GM19395 (cell line): Measurements from ENCODE around the gene PSMC4.

Source experiments
- ATAC-seq: cut with Tn5 transposase; IDR thresholded peaks from one replicate; pipeline ENCODE4 v1.9.1; 2021; ENCODE audit warnings: mild to moderate bottlenecking, moderate library complexity; ENCODE audit not compliant: unreplicated experiment

Gene PSMC4

DNA sequence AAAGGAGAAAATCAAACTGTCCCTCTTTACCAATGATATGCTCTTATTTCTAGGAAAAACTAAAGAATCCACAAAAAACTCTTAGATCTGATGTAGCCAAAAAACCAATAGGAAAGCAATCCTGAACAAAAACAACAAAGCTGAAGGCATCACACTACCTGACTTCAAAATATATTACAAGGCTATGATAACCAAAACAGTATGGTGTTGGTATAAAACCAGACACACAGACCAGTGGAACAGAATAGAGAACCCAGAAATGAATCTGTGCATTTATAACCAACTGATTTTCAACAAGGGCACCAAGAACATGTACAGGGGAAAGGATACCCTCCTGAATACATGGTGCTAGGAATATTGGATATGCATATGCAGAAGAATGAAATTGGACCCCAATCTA is 16.2 kb downstream of the PSMC4 start:
- no peak for ATAC-seq

DNA sequence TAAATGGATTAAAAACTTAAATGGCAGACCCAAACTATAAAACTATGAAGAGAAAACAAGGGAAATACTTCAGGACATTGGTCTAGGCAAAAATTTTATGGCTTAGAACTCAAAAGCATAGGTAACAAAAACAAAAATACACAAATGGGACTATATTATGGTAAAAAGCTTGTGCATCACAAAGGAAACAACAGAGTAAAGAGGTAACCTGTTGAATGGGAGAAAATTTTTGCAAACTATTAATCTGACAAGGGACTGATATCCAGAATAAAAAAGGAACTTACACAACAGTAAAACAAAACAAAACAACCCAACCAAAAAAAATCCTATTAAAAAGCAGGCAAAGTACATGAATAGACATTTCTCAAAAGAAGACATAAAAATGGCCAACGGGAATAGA is 16.6 kb downstream of the PSMC4 start:
- no peak for ATAC-seq

DNA sequence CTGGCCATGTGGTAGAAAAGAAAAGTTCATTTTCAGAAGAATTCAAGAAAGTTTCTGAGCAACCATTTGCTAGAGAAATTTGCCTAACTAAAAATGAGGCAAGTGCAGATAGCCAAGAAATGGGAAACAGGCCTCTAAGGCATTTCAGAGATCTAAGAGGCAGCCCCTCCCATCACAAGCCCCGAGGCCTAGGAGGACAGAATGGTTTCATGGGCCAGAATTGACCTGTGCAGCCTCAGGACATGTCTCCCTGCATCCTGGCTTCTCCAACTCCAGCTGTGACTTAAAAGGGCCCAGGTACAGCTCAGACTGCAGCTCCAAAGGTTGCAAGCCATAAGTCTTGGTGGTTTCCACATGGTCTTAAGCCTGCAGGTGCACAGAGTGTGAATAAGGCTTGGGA is 22.6 kb downstream of the PSMC4 start:
- ATAC-seq = no peak

DNA sequence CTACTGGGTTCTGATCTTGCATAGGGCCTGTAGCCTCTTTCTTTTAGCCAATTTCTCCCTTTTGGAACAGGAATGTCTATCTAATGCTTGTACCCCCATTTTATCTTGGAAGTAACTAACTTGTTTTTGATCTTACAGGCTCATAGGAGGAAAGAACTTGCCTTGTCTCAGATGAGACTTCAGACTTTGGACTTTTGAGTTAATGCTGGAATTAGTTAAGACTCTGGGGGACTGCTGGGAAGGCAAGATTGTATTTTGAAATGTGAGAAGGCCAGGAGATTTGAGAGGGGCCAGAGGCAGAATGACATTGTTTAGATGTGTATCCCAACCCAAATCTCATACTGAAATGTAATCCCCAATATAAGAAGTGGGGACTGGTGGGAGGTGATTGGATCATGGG is 23.4 kb downstream of the PSMC4 start:
- ATAC-seq = no peak

DNA sequence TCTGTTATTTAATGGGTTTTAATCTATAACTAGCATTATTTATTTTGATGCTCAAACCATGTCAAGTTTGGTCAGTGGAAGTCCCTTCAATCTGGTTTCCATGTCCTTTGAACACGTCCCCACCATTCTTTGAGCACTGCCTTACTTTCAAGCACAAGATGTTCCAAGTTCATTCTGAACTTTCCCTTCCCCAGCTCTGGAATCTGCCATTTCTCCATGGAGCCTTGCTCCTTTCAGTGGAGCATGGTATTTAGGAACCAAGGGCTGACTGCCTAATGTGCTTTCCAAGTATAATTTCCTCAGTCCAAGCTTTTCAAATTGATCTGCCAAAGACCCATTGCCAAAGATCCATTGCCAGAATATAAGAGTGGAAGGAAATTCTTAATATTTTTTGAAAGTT is 24.8 kb downstream of the PSMC4 start:
- no peak for ATAC-seq

DNA sequence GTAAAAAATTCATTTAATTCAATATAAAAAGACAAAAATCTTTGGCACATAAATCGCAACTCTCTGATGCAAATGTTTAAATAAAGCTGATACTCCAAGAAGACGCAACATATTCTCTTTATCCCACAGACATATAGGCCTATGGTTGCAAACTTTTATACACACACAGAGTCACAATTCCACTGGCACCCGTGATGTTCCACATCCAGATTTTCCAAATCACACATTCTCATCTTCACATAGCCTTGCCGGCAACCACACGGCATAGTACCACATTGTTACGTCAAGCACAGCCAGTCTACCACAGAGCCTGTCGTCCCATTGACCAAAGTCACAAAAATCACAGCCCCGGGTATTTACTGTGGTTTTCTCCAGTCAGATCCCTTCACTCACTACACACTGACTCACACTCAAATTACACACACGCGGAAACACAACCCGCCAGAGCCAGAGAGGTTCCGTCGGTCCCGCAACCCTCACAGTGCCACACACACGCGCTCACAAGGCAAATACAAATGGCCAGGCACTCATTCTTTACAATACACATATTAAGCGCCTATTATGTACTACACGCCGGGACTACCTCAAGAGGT is 25.3 kb downstream of the PSMC4 start:
- ATAC-seq = peak; percentile 40

DNA sequence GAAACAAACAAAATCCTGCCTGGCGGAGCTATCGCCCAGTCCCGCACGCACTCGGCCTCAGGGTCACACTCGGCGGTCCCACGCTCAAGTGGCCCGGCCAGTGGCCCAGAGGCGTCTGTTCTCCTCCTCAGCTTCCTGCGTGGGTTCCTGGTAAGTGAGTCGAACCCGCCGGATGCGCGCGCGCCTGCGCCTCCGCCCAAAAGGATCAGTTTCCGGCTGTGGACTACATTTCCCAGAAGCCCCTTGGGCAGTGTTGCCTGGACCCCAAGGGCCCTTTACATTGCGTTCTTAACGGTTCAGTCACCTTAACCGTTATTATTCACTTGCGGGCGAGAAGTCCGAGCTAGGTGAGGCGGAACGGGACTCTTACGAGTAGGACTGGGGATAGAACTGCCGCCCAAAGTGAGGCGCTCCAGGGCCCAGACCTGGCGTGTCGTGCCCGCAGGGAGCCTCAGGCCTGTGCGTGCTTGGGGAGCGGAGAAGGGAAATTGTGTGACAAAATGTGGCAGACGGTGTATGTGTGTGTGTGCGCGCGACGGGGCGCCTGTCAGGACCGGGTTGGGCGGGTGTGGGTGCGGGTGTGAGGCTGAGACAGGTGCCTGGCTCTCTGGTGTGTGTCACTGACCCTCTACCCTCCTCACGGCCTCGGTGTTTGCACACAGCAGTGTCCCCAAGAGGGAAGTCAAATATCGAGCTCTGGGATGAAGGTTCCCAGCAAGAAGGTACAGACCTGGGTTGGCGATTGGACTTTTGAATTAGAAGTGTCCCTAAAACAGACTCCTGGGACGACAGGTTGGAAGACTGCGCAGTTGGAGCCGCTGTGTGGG is 26.1 kb downstream of the PSMC4 start, which contains the start of gene ZNF546:
Gene ZNF546, plus strand, starts transcription at position 250 of the 827 bp plus-strand sequence. CDS start 1,267 bp downstream, outside the sequence.
- ATAC-seq = peak; percentile 83

DNA sequence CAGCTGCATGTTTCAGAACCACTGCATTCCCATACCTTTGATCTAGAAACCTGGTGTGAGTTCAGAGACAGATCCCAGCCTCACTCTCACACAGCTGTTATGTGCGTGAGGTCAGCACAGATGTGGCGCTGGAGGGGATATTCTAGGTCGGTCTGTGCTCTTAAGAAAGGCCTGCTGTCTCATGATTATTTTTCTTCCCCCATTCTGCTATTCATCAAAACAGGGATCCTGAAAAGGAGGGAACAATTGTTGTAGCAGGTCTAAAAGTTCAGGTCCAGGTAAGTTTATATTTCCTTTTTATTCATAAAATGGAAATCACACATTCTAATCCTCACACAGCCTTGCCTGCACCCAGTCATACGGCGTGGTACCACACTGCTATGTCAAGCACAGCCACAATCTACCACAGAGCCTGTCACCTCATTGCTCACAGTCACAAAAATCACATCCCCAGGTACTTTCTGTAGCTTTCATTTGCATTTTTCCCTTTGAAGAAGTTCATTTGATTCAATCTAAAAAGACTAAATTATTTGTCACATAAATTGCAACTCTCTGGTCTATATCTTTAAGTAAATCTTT is 26.8 kb downstream of the PSMC4 start:
- ATAC-seq = peak; percentile 24

DNA sequence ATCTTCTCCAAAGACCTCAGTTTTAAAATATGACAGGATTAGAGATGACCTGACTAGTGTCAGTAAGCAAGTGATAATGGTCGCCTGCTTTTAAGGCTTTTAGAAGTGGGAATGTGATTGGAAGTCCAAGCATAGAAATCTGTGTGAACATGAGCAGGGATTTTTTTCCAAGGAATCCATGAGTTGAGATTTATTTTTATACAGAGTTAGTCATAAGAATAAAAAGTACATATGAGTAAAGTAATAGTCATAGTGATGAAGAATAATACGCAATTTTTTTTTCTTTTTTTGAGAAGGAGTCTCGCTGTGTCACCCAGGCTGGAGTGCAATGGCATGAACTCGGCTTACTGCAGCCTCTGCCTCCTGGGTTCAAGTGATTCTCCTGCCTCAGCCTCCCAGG is 27.5 kb downstream of the PSMC4 start:
- ATAC-seq = no peak

DNA sequence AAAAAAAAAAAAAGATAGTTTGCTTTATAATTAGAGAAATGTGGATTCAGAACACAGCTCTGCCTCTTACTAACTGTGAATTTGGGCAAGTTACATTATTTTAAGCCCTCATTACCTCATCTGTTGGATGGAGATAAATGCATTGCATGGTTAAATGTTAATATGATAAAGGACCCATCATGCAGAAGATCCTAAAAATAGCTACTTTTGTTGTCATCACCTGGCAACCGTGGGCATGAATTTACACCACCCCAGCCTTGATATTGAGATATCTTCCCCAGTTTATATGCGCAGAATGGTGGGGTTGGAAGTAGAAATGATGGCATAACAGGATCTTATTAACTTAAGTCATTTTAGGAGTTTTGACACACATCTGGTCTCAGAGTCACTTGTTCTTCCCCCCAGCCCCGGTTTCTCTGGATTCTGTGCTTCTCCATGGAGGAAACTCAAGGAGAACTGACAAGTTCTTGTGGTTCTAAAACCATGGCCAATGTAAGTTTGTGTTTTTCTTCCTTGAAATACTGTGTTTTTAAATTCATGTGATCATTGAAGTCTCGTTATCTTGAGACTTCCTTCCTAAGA is 34.8 kb downstream of the PSMC4 start:
- no peak for ATAC-seq

DNA sequence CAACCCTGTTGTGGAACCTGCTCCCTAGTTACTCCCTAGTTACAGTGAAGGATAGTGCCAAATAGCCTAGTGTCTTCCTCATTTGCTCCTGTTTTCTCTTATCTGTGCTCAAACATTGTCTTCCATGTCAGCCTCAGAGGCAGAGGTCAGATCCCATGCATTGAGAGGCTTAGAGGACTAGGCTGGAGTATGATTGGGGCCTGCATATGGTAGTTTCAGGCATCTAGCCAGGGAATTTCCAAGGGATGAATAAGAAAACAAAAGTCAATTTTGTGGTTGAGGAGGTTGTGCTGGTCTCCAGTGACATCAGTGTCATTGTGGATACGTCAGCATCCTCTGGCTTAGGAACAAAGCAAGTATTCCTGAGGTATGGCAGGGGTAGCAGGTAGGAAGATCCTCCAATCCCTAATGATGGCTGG is 35.3 kb downstream of the PSMC4 start:
- ATAC-seq = no peak

DNA sequence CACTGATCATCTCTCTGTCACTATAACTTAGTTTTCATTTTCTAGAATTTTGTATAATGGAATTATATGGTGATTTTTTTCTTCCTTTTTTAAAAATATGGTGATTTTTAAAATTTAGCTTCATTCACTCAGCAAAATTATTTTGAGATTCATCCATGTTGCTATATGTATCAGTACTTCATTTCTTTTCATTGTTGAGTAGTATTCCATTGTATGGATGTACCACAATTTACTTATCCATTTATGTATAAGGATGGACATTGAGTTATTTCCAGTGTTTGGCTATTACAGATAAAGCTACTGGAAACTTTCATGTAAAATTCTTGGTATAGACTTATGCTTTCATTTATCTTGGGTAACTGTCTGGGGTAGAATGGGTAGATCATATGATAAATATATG is 38.7 kb downstream of the PSMC4 start:
- no peak for ATAC-seq

DNA sequence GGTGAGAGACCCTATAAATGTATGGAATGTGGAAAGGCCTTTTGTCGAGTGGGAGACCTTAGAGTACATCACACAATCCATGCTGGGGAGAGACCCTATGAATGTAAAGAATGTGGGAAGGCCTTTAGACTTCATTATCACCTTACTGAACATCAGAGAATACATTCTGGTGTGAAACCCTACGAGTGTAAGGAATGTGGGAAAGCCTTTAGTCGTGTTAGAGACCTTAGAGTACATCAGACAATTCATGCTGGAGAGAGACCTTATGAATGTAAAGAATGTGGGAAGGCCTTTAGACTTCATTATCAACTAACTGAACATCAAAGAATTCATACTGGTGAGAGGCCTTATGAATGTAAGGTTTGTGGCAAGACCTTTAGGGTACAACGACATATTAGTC is 43.0 kb downstream of the PSMC4 start:
- ATAC-seq = no peak

DNA sequence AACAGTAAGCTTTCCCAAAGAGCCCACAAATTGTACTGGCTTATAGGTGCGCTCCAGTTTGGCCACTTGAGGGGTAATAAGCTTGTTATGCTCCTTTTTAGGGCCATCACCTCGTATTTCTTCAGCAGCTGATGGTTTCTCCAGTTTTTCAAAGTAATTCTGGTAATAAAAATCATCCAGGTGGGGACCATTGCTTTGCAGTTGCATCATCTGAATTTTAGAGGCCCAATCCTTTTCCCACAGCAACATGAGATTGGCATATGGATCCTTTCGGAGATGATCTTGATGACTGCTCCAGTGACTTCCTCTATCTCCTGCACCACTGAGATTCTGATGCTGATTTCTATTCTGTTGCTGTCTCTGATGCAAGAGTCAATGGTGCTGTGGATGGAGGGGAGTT is 53.0 kb downstream of the PSMC4 start:
- ATAC-seq = no peak

DNA sequence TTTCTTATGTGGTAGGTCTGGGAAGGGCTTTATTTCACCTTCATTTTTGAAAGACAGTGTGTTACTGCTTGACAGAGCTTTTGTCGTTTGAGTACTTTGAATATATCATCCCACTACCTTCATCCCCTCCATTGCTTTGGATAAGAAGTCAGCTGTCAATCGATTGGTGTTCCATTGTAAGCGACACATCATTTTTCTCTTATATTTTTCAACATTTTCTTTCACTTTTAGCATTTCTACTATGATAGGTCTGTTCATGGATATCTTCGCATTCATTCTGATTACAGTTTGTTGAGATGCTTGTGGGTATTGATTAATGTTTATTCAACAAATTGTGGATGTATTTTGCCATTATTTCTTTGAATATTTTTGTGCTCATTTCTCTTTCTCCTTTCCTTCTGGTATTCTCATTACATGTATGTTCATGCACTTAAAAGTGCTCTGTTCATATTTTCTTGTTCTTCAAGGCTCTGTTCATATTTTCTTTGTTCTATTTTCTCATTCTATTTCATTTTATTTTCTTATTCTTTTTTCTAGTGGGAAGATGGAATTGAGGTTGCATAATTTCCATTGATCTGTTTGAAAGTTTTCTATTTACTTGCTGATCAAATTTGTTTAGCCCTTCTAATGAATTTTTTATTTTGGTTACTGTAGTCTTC is 55.1 kb downstream of the PSMC4 start:
- no peak for ATAC-seq

DNA sequence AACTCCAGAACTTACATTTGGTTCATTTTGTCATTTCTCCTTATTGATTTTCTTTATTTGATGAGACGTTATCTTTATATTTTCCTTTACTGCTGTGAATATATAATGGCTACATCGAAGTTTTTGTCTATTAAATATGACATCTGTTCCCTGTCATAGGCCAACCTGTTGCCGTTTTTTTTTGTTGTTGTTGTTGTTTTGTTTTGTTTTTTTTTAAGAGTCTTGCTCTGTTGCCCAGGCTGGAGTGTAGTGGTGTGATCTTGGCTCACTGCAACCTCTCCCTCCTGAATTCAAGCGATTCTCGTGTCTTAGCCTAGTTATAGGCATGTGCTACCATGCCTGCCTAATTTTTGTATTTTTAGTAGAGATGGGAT is 55.6 kb downstream of the PSMC4 start:
- ATAC-seq = no peak
